GM18519 (cell line): ENCODE data around the gene AFAP1.

Experiments used
- ATAC-seq: cut with Tn5 transposase; IDR thresholded peaks from one replicate; pipeline ENCODE4 v1.9.1; 2021; ENCODE audit warnings: mild to moderate bottlenecking, moderate library complexity; ENCODE audit not compliant: unreplicated experiment, low FRiP score

The AFAP1 gene

GRCh38 chr4:7939377-7940108 lies at the start of gene AFAP1:
Gene AFAP1, minus strand, starts transcription at chr4:7939861. Its CDS starts 67,783 bp downstream, at chr4:7872078.
- ATAC-seq, result peak; percentile 78

GRCh38 chr4:7988437-7988836 lies 48.8 kb upstream of the AFAP1 start:
- no peak for ATAC-seq

GRCh38 chr4:7987148-7987989 lies 47.7 kb upstream of the AFAP1 start:
- ATAC-seq, result peak; percentile 53

GRCh38 chr4:7985891-7986441 lies 46.3 kb upstream of the AFAP1 start:
- no peak for ATAC-seq

GRCh38 chr4:7985072-7985471 lies 45.4 kb upstream of the AFAP1 start:
- ATAC-seq, result no peak

- no peak for ATAC-seq
These were observed 44.7 kb upstream of the AFAP1 start for GRCh38 chr4:7984286-7984925.

GRCh38 chr4:7983296-7983695 lies 43.6 kb upstream of the AFAP1 start:
- ATAC-seq, result no peak

GRCh38 chr4:7981738-7982394 lies 42.2 kb upstream of the AFAP1 start:
- no peak for ATAC-seq

GRCh38 chr4:7980036-7980435 lies 40.4 kb upstream of the AFAP1 start:
- no peak for ATAC-seq

- no peak for ATAC-seq
These were observed 39.9 kb upstream of the AFAP1 start for GRCh38 chr4:7979652-7979968.

- no peak for ATAC-seq
These were observed 39.4 kb upstream of the AFAP1 start for GRCh38 chr4:7978907-7979651.

GRCh38 chr4:7978489-7978888 lies 38.8 kb upstream of the AFAP1 start:
- ATAC-seq, result no peak

- no peak for ATAC-seq
These were observed 37.0 kb upstream of the AFAP1 start for GRCh38 chr4:7976634-7977033.

- ATAC-seq, result no peak
These were observed 36.4 kb upstream of the AFAP1 start for GRCh38 chr4:7976025-7976424.

- ATAC-seq, result no peak
These were observed 34.8 kb upstream of the AFAP1 start for GRCh38 chr4:7974425-7974824.

- no peak for ATAC-seq
These were observed 33.9 kb upstream of the AFAP1 start for GRCh38 chr4:7973545-7973981.

GRCh38 chr4:7971881-7972500 lies 32.3 kb upstream of the AFAP1 start:
- ATAC-seq, result no peak

- no peak for ATAC-seq
These were observed 31.5 kb upstream of the AFAP1 start for GRCh38 chr4:7971159-7971631.

- no peak for ATAC-seq
These were observed 30.8 kb upstream of the AFAP1 start for GRCh38 chr4:7970361-7970946.
